GM21447 (cell line): Measurements from ENCODE around the gene PIGQ.

ENCODE experiments used
- ATAC-seq: cut with Tn5 transposase; IDR thresholded peaks from one replicate; pipeline ENCODE4 v1.9.1; 2021; ENCODE audit not compliant: unreplicated experiment

PIGQ gene

GRCh38 chr16:533391-534123 lies 36.2 kb upstream of the PIGQ start:
- ATAC-seq: no peak

- no peak for ATAC-seq
These were observed 35.6 kb upstream of the PIGQ start for GRCh38 chr16:534135-534534.

GRCh38 chr16:534856-535445 lies 34.8 kb upstream of the PIGQ start:
- ATAC-seq: no peak

GRCh38 chr16:535446-536405 lies 34.0 kb upstream of the PIGQ start:
- no peak for ATAC-seq

- no peak for ATAC-seq
These were observed 33.0 kb upstream of the PIGQ start for GRCh38 chr16:536746-537145.

GRCh38 chr16:537415-538335 lies 32.1 kb upstream of the PIGQ start:
- no peak for ATAC-seq

GRCh38 chr16:539901-540530 lies 29.8 kb upstream of the PIGQ start:
- ATAC-seq: no peak

GRCh38 chr16:540645-541340 lies 29.0 kb upstream of the PIGQ start:
- ATAC-seq: no peak

GRCh38 chr16:543301-544164 lies 26.2 kb upstream of the PIGQ start:
- ATAC-seq: no peak

GRCh38 chr16:544517-544916 lies 25.3 kb upstream of the PIGQ start:
- ATAC-seq: no peak

- no peak for ATAC-seq
These were observed 22.6 kb upstream of the PIGQ start for GRCh38 chr16:546909-547770.

GRCh38 chr16:548586-548985 lies 21.2 kb upstream of the PIGQ start:
- no peak for ATAC-seq

DNA sequence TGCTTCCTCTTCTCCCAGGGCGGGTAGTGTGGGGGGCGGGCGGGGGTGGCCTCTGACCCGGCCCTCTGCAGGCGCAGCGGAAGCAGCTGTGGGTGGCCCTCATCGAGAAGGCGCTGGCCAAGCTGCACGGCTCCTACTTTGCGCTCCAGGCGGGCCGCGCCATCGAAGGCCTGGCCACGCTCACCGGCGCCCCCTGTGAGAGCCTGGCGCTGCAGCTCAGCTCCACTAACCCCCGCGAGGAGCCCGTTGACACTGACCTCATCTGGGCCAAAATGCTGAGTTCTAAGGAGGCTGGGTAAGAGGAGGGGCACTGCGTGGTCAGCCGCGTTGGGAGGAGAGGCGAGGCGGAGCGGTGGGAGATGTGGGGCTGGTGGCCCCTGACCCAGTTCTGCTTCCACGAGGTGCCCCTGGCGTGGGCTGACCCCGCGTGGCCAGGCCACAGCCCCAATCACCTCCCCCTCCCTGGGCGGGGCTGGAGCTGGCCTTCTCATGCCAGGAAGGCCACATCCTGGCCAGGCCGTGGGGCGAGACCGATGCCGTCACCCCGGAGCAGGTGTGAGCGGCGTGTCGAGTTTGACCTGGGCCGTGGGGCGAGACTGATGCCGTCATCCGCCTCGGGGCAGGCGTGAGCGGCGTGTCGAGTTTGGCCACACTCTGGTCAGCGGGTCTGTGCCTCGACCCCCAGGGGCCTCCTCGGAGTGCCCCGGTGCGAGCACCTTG lies 20.1 kb upstream of the PIGQ start:
- no peak for ATAC-seq

DNA sequence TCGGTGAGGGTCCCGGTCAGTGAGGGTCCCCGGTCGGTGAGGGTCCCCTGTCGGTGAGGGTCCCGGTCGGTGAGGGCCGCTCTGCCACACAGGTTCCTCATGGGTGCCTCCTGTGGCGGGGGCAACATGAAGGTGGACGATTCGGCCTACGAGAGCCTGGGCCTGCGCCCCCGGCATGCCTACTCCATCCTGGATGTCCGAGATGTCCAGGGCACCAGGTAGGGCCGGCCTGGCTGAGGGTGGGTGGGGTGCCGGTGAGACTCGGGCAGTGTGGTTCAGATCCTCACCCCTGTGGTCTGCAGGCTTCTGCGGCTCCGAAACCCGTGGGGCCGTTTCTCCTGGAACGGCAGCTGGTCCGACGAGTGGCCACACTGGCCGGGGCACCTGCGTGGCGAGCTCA lies 18.6 kb upstream of the PIGQ start:
- no peak for ATAC-seq

- ATAC-seq: no peak
These were observed 17.6 kb upstream of the PIGQ start for GRCh38 chr16:552171-552570.

DNA sequence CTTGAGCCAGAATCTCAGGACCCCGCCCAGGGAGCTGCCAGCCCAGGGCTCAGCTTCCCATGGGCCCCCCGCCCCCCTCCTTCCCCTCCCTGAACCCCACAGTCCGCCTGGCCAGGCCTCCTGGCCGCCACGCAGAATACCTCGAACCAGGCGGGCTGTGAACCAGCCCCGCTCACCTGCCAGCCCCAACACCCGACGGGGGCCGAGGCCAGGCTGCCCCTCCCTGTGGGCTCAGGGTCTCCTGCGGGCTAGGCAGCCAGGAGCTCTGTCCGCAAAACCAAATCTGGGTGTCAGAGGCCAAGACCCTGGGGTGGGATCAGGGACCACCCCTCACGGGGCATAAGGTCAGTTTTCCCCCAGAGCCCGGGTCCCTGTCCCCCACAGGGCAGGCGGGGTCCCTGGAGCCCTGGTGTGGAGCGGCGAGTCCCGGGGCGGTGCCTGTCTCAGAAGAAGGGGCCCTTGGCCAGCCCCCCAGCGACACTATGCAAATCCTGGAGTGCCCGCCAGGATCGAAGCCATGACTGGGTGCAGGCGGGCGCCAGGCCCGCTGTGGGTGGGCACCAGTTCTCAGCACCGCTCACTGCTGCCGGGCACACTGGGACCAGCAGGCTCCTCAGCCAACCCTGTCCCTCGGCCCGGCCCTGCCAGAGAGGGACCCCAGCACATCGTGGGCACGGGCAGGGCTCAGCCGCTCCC lies 16.0 kb upstream of the PIGQ start:
- ATAC-seq: no peak

DNA sequence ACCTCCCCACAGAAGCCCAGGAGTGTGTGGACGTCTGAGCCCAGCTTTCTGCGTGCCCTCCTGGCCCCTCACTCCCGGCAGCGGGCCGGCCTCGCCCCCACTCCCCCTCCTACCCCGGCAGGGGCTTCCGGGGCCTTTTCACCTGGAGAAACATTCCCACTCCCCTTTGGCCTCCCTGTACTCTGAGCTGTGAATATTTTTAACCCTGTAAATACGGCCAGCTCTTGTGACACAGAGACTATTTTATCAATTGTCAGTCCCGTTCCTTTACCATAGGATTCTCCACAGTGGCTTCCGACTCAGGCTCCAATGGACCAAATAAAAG lies 15.5 kb upstream of the PIGQ start:
- ATAC-seq: no peak
